Neural cell (in vitro differentiated cells): Measurements from ENCODE around the gene CCDC196.

ENCODE experiments used
- CTCF ChIP-seq: fragments of 450-650 bp; IDR thresholded peaks from 2 replicates; pipeline ENCODE4 v1.5.1; 2014; ENCODE audit warnings: antibody characterized with exemption, mild to moderate bottlenecking, moderate library complexity; ENCODE audit not compliant: poor library complexity, severe bottlenecking
- EP300 ChIP-seq: fragments of 450-650 bp; conservative IDR thresholded peaks from 2 replicates; pipeline ENCODE4 v1.6.1; 2014; ENCODE audit warnings: antibody characterized with exemption, mild to moderate bottlenecking, moderate library complexity; ENCODE audit not compliant: poor library complexity, severe bottlenecking

GRCh38 chr14:66503532-66503931 is 17.4 kb downstream of the CCDC196 start:
- no peak for TF ChIP-seq CTCF
- TF ChIP-seq EP300, result no peak
